Thyroid gland (tissue), 4 donors: ENCODE results near the gene PUS7L. TPM values are rescaled to one million over a fixed set of nuclear protein-coding genes. Genes with fewer than 3 reads are reported as not detected.

Experiments used
- DNase-seq, 2 donors: peaks; one replicate each; pipeline ENCODE4 v3.0.0-alpha.2; 2019
- H3K27ac ChIP-seq, 3 donors: fragments of 200-600 bp; sonication (generic); 1 replicate in 2 of 3; 2 replicates in 1 of 3; pipeline ENCODE4 v1.5.1; 2016 to 2019; ENCODE audit warnings: mild to moderate bottlenecking in 1 of 3, moderate library complexity in 1 of 3
- H3K27me3 ChIP-seq: fragments of 200-600 bp; sonication (generic); one replicate; pipeline ENCODE4 v1.5.1; 2019
- H3K36me3 ChIP-seq, 2 donors: fragments of 200-600 bp; sonication (generic); one replicate each; pipeline ENCODE4 v1.5.1; 2016 to 2019
- H3K4me1 ChIP-seq, 2 donors: fragments of 200-600 bp; sonication (generic); one replicate each; pipeline ENCODE4 v1.5.1; 2017 to 2019
- H3K4me3 ChIP-seq, 3 donors: fragments of 200-600 bp; sonication (generic); replicated peaks in 1 of 3; 1 replicate in 2 of 3; 2 replicates in 1 of 3; pipeline ENCODE4 v1.5.1; 2016; ENCODE audit warnings: mild to moderate bottlenecking in 1 of 3
- H3K9me3 ChIP-seq: fragments of 200-600 bp; sonication (generic); one replicate; pipeline ENCODE4 v1.5.1; 2017
- POLR2A ChIP-seq, 2 donors: fragments of 450-650 bp; IDR thresholded peaks; one replicate each; pipeline ENCODE4 v1.6.1; 2017; ENCODE audit warnings: antibody characterized with exemption in 2 of 2, mild to moderate bottlenecking in 2 of 2, moderate library complexity in 1 of 2
- WGBS, 2 donors: methylation state at CpG; one replicate each; pipeline ENCODE4 v1.1.5; 2017; 5-methylcytosine and 5-hydroxymethylcytosine counted together
- intact Hi-C: fragments of 100-400 bp; cut with DNase I; formaldehyde crosslinking; loops from one replicate; pipeline ENCODE4 v1.15.1; 2023
- total RNA-seq, 4 donors: library from RNA; depleted of rRNA; stranded (reverse); fragments of >200 nt; gene quantifications; one replicate each; pipeline ENCODE4 v1.2.3, GENCODE V29; 2016
- TF ChIP-seq, protein P1 (sequence below), 6 experiments: fragments of 200-600 bp in 3 of 6; fragments of 450-650 bp in 3 of 6; sonication (generic) in 3 of 6; IDR thresholded peaks; one replicate each; pipeline ENCODE4 v1.5.1; 2016 to 2019; ENCODE audit warnings: antibody characterized with exemption in 6 of 6, mild to moderate bottlenecking in 2 of 6, inconsistent platforms in 1 of 6, moderate library complexity in 1 of 6

PUS7L gene, protein sequence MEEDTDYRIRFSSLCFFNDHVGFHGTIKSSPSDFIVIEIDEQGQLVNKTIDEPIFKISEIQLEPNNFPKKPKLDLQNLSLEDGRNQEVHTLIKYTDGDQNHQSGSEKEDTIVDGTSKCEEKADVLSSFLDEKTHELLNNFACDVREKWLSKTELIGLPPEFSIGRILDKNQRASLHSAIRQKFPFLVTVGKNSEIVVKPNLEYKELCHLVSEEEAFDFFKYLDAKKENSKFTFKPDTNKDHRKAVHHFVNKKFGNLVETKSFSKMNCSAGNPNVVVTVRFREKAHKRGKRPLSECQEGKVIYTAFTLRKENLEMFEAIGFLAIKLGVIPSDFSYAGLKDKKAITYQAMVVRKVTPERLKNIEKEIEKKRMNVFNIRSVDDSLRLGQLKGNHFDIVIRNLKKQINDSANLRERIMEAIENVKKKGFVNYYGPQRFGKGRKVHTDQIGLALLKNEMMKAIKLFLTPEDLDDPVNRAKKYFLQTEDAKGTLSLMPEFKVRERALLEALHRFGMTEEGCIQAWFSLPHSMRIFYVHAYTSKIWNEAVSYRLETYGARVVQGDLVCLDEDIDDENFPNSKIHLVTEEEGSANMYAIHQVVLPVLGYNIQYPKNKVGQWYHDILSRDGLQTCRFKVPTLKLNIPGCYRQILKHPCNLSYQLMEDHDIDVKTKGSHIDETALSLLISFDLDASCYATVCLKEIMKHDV
- total RNA-seq, result 10 to 100 TPM; 12.1 to 23.0 (median 17.3) TPM

DNA sequence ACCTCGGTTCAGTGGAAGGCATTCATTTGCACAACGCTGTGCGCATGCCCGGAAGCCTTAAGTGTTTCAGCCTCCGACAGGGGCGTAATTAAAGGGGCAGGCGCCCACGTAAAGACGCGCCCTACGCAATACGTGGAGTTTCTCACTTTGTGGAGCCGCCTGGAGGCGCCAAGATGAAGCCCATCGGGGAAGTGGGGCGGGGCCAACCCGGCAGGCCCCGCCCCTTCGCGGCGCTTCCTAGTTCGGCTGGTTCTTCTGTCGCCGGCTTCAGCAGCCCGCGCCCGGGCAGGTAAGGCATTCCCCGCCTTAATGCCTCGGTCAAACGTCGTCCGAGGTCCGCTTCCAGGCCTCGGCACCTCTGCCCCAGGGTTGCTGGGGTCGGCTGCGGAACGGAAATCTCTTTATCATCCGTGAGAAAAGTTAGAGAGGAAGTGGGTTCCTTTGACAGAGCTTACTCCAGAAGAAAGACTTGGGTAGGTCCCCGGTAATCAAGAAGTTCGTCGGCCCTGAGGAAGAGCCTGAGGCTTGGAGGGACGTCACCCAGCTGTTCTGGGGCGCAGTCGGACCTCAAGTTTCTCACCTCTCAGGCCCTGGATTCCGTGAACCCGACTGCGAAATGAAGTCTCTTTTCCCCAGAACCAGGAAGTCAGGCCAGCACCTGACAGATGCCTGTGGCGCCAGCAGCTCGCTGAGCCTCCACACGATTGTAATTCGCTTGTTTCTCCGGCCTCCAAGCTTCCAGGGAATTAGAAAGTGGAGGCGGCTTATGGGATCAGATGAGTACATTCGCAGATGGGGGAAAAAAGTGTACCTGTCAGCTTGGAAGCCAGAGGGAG lies at the start of gene PUS7L, which contains the start of gene IRAK4:
PUS7L (minus strand) TSS at position 63 of the 836 bp plus-strand sequence. CDS start 3,545 bp downstream, outside the sequence.
IRAK4 (plus strand) TSS at position 224 of the 836 bp plus-strand sequence. CDS start 9,161 bp downstream, outside the sequence.
- WGBS, 2 donors, result 0% methylated on average over 35 to 38 of the region's 54 CpGs
- Histone ChIP-seq H3K27me3 (no peaks in the 10 kb centered on the region), H3K36me3 (no peaks in the 10 kb centered on the region), H3K4me1 (peaks cover 19 to 29% of the 10 kb centered on the region in 2 donors), H3K27ac (peak within 1 kb of the TSS; percentile 54 to 86 (median 76)), H3K9me3 (no peaks in the 10 kb centered on the region), H3K4me3 (peak within 1 kb of the TSS; percentile 63 to 98 (median 68))
- TF ChIP-seq, protein P1, sequence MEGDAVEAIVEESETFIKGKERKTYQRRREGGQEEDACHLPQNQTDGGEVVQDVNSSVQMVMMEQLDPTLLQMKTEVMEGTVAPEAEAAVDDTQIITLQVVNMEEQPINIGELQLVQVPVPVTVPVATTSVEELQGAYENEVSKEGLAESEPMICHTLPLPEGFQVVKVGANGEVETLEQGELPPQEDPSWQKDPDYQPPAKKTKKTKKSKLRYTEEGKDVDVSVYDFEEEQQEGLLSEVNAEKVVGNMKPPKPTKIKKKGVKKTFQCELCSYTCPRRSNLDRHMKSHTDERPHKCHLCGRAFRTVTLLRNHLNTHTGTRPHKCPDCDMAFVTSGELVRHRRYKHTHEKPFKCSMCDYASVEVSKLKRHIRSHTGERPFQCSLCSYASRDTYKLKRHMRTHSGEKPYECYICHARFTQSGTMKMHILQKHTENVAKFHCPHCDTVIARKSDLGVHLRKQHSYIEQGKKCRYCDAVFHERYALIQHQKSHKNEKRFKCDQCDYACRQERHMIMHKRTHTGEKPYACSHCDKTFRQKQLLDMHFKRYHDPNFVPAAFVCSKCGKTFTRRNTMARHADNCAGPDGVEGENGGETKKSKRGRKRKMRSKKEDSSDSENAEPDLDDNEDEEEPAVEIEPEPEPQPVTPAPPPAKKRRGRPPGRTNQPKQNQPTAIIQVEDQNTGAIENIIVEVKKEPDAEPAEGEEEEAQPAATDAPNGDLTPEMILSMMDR (IDR thresholded peaks at IDR 0.05), result peak in 4 of 6 experiments; percentile 38 to 63 (median 50)
- peak in 1 of 2 donors; percentile 87 for TF ChIP-seq POLR2A (IDR thresholded peaks at IDR 0.05)
- intact Hi-C loops, result no loop called here
- DNase-seq, result peak; percentile 97

DNA sequence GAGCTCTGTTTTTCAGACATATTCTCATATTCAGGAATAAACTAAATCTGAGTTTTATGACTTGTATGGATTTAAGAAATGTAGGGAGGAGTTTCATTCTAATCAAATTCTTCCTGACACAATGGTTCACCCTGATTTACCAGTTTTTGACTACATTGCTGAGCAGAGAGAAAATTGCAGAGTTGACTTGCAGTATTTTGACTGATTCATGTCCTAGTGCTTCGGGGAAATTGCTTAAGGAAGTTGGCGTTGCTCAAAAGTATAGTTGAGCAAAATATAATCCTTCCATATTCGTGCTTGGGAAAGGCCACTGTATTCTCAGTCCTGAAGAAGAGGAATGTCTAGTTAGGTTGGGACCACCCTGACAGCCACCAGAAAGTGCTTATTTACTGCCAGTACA lies 48.8 kb upstream of the PUS7L start:
- WGBS, 2 donors, result 87 to 92% methylated on average over 3 of the region's 3 CpGs
- Histone ChIP-seq H3K4me3 (no peak overlapping the region), H3K4me1 (peaks cover 6 to 10% of the 10 kb centered on the region in 2 donors), H3K9me3 (peaks cover 5% of the 10 kb centered on the region), H3K27ac (peak overlapping the region in 1 of 3 donors; percentile 96), H3K27me3 (no peaks in the 10 kb centered on the region), H3K36me3 (peaks cover 0 to 6% of the 10 kb centered on the region in 2 donors)
- TF ChIP-seq POLR2A (IDR thresholded peaks at IDR 0.05), result no peak
- TF ChIP-seq, protein P1 (IDR thresholded peaks at IDR 0.05), result no peak
- DNase-seq, result no peak
- intact Hi-C loops, result no loop called here

DNA sequence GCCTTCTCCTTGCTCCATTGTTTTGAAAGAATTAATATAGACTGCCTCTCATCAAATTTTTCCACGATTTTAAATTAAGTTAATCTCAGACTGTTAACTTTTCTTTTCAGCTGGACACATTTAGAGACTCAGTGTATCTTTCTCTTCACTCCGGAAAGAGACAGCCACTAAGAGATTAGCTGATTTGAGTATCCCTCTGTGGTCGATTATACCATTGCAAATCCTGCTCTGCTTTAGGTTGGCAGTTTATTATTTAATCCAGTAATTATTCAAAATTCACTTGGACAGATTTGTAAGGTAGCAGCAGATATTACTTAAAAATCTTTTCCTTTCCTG lies 48.1 kb upstream of the PUS7L start:
- H3K4me1 ChIP-seq, result peaks cover 6 to 10% of the 10 kb centered on the region in 2 donors
- no peak for DNase-seq
- no peaks in the 10 kb centered on the region for H3K27me3 ChIP-seq
- intact Hi-C loops, result no loop called here
- TF ChIP-seq, protein P1 (IDR thresholded peaks at IDR 0.05), result no peak
- TF ChIP-seq POLR2A (IDR thresholded peaks at IDR 0.05), result no peak
- H3K9me3 ChIP-seq, result peaks cover 5% of the 10 kb centered on the region
- peak overlapping the region; percentile 96 to 99 (median 96) for H3K27ac ChIP-seq
- peak overlapping the region; percentile 75 to 99 (median 89) for H3K4me3 ChIP-seq
- peaks cover 0 to 9% of the 10 kb centered on the region in 2 donors for H3K36me3 ChIP-seq
- WGBS, 2 donors, result 6 to 8% methylated on average over 3 of the region's 3 CpGs

DNA sequence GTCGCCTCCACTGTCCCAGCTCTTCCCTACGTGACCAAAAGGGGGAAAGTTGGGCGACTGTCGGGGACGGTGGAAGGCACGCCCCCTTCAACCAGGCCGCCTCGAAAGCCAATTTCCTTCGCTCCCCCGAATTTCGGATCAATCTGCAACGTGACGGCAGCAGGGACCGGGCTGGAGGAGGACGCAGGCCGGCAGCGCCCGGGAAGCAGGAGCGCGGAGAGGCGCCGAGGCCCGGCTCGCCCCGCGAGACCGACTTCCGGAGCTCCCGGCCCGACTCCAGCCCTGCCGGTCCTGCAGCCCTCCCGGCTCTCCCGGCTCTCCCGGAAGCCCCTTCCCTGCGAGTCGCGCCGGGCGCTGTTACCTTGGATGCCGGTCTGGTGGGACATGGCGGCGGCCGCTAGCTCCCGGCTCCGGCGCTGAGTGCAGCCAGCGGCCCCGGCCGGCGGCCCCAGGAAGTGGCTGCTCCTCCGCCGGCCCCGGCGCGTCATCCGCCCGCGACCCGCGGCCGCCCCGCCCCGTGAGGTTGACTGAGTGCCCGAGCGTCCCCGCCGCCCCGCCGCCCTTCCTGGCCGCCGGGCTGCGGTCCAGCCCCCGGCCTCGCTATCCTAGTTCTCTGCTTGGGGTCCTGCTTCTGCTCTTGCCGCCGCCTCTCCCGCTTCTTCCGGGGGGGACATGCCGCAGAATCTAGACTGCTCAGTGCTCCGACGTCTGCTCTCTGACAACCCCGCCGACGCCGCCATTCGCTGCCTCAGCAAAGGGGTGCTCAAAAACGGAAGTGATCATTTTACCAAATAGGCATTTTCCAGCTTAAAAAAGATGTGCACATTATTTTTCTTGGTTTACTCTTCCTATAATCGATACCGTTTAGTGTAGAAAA lies 47.5 kb upstream of the PUS7L start, which contains the start of gene TWF1:
TWF1 (minus strand) TSS at position 458 of the 877 bp plus-strand sequence; CDS start at position 386, 72 bp downstream.
- Histone ChIP-seq H3K36me3 (peaks cover under 1 to 14% of the 10 kb centered on the region in 2 donors), H3K27me3 (no peaks in the 10 kb centered on the region), H3K4me1 (peaks cover 6 to 10% of the 10 kb centered on the region in 2 donors), H3K9me3 (peaks cover 5% of the 10 kb centered on the region), H3K27ac (peak within 1 kb of the TSS; percentile 96 to 99 (median 96)), H3K4me3 (peak within 1 kb of the TSS; percentile 75 to 99 (median 89))
- intact Hi-C loops, result no loop called here
- TF ChIP-seq, protein P1 (IDR thresholded peaks at IDR 0.05), result peak in 4 of 6 experiments; percentile 17 to 44 (median 39)
- peak in 1 of 2 donors; percentile 88 for TF ChIP-seq POLR2A (IDR thresholded peaks at IDR 0.05)
- 0 to 1% methylated on average over 23 to 36 of the region's 89 CpGs for WGBS, 2 donors
- peak; percentile 85 to 89 for DNase-seq
